ENCODE data around the gene FAM184B. TPM values are rescaled to one million over a fixed set of nuclear protein-coding genes. Genes with fewer than 3 reads are reported as not detected.

Gene FAM184B
- polyA plus RNA-seq, 1 experiment, result 0.01 TPM

GRCh38 chr4:17613761-17614415 is 167.5 kb downstream of the FAM184B start:
- ChIA-PET CTCF (interaction anchor here (0.5 to 1.3 kb wide), 5 partner anchors 10 to 203 kb away, joined by 3 to 7 read pairs (median 3); no protein-coding TSS in a partner anchor), POLR2A (no interaction called here)
- DNase-seq (ENCODE audit: low read depth), result peak; percentile 44

DNA sequence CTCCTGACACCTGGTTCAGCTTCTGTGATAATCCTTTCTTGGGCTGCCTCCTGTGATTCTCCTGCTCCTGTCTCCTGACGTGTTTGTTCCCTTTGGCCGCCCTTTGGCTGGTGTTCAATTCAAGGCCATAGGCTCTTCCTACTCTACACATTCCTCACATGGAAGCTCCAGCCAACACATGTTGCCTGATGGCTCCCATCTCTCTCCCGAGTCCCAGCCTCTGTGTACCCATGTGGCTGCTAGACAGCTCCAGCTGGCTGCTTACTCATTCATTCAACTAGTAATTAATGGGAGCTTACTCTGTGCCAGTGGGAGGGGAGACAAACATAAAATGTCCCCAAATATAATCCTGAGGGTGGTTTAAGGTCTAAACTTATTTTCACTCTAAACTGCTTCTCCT is 176.2 kb downstream of the FAM184B start:
- POLR2A ChIA-PET, result no interaction called here
- TF ChIP-seq, protein P1, sequence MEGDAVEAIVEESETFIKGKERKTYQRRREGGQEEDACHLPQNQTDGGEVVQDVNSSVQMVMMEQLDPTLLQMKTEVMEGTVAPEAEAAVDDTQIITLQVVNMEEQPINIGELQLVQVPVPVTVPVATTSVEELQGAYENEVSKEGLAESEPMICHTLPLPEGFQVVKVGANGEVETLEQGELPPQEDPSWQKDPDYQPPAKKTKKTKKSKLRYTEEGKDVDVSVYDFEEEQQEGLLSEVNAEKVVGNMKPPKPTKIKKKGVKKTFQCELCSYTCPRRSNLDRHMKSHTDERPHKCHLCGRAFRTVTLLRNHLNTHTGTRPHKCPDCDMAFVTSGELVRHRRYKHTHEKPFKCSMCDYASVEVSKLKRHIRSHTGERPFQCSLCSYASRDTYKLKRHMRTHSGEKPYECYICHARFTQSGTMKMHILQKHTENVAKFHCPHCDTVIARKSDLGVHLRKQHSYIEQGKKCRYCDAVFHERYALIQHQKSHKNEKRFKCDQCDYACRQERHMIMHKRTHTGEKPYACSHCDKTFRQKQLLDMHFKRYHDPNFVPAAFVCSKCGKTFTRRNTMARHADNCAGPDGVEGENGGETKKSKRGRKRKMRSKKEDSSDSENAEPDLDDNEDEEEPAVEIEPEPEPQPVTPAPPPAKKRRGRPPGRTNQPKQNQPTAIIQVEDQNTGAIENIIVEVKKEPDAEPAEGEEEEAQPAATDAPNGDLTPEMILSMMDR (IDR thresholded peaks at IDR 0.05; ENCODE audit: insufficient read depth, low read depth, low read length), result no peak
- no peak for DNase-seq (ENCODE audit: low read depth)
- Histone ChIP-seq H3K36me3 (ENCODE audit: control insufficient read depth, insufficient read depth, low read length) (peaks cover 7% of the 10 kb centered on the region), H3K4me3 (ENCODE audit: low read depth, low read length) (no peak overlapping the region), H3K27me3 (ENCODE audit: control insufficient read depth, insufficient read depth, low read length) (no peaks in the 10 kb centered on the region)
- CTCF ChIA-PET, result interaction anchor here (0.9 kb wide), 1 partner anchor 9 kb away, joined by 5 read pairs; no protein-coding TSS in a partner anchor

More at GRCh38 chr4:17613761-17614415, 167.5 kb downstream of the FAM184B start:
- Histone ChIP-seq H3K4me3 (ENCODE audit: low read depth, low read length) (peak overlapping the region; percentile 64), H3K36me3 (ENCODE audit: control insufficient read depth, insufficient read depth, low read length) (peaks cover 4% of the 10 kb centered on the region), H3K27me3 (ENCODE audit: control insufficient read depth, insufficient read depth, low read length) (no peaks in the 10 kb centered on the region)
- TF ChIP-seq, protein P1 (IDR thresholded peaks at IDR 0.05; ENCODE audit: insufficient read depth, low read depth, low read length), result no peak

GRCh38 chr4:17599826-17600225 is 181.6 kb downstream of the FAM184B start:
- Histone ChIP-seq H3K4me3 (ENCODE audit: low read depth, low read length) (no peak overlapping the region), H3K27me3 (ENCODE audit: control insufficient read depth, insufficient read depth, low read length) (no peaks in the 10 kb centered on the region), H3K36me3 (ENCODE audit: control insufficient read depth, insufficient read depth, low read length) (peaks cover 8% of the 10 kb centered on the region)
- CTCF ChIA-PET, result interaction anchor here (1.0 to 1.4 kb wide), 3 partner anchors 32 to 55 kb away, joined by 3 to 5 read pairs (median 4); no protein-coding TSS in a partner anchor
- TF ChIP-seq, protein P1 (IDR thresholded peaks at IDR 0.05; ENCODE audit: insufficient read depth, low read depth, low read length), result no peak
- no peak for DNase-seq (ENCODE audit: low read depth)
- POLR2A ChIA-PET, result no interaction called here

DNA sequence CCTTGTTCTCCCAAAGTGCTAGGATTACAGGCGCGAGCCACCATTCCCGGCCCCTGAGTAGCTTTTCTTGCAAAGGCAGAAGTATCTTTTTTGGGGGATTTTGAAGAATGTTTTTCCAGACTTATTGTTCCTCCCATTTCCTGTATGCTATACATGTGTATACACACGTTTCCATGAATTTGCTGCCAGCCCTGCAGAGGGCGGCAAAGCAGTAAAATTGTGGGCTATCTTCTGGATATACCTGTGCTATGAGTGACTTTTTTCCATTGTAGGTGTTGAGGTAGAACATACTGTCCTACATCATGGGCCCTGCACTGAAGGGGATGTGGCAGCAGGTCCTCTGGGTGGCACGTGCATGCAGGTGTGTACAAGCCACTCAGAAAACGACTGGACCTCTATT is 183.9 kb downstream of the FAM184B start:
- CTCF ChIA-PET, result interaction anchor here (1.0 to 2.2 kb wide), 4 partner anchors 17 to 48 kb away, joined by 3 to 5 read pairs (median 4); partner anchors contain the start of gene MED28
- DNase-seq (ENCODE audit: low read depth), result no peak
- H3K4me3 ChIP-seq (ENCODE audit: low read depth, low read length), result no peak overlapping the region
- TF ChIP-seq, protein P1 (IDR thresholded peaks at IDR 0.05; ENCODE audit: insufficient read depth, low read depth, low read length), result peak; percentile 41
- H3K27me3 ChIP-seq (ENCODE audit: control insufficient read depth, insufficient read depth, low read length), result no peaks in the 10 kb centered on the region
- peaks cover 6% of the 10 kb centered on the region for H3K36me3 ChIP-seq (ENCODE audit: control insufficient read depth, insufficient read depth, low read length)
- POLR2A ChIA-PET, result no interaction called here

GRCh38 chr4:17595471-17596005 is 185.9 kb downstream of the FAM184B start:
- CTCF ChIA-PET, result interaction anchor here (1.5 kb wide), 1 partner anchor 10 kb away, joined by 5 read pairs; no protein-coding TSS in a partner anchor
- POLR2A ChIA-PET, result no interaction called here

More at GRCh38 chr4:17595471-17596005, 185.9 kb downstream of the FAM184B start:
- no peaks in the 10 kb centered on the region for H3K27me3 ChIP-seq (ENCODE audit: control insufficient read depth, insufficient read depth, low read length)
- peaks cover 6% of the 10 kb centered on the region for H3K36me3 ChIP-seq (ENCODE audit: control insufficient read depth, insufficient read depth, low read length)
- no peak overlapping the region for H3K4me3 ChIP-seq (ENCODE audit: low read depth, low read length)
- DNase-seq (ENCODE audit: low read depth), result no peak
- TF ChIP-seq, protein P1 (IDR thresholded peaks at IDR 0.05; ENCODE audit: insufficient read depth, low read depth, low read length), result no peak

All from BJ (cell line).